Activated CD4-positive, alpha-beta T cell treated with anti-CD3 and anti-CD28 coated beads, Interleukin-2, amount 10 ng/mL, durations not matched to agents 7 days and 5 days (primary cell): ENCODE results near the gene KCNV2. TPM values are rescaled to one million over a fixed set of nuclear protein-coding genes. Genes with fewer than 3 reads are reported as not detected.

Experiments
- CTCF ChIA-PET: fragments of 350-600 bp; sonication (Branson Sonifier 250); formaldehyde crosslinking; loops from one replicate; lab custom pipeline; 2021; ENCODE audit warnings: antibody characterized with exemption; lab: Charles Lee
- POLR2A ChIA-PET: fragments of 350-600 bp; sonication (Branson Sonifier 250); formaldehyde crosslinking; loops from one replicate; lab custom pipeline; 2021; ENCODE audit warnings: antibody characterized with exemption; lab: Charles Lee
- DNase-seq: peaks from one replicate; pipeline ENCODE4 v3.0.0-alpha.2; 2020
- H3K27ac Mint-ChIP-seq: one replicate; pipeline ENCODE4 v1.8.0; 2021; ENCODE audit warnings: mild to moderate bottlenecking, moderate library complexity, mixed read lengths
- H3K27me3 Mint-ChIP-seq: one replicate; pipeline ENCODE4 v1.8.0; 2021; ENCODE audit warnings: mixed read lengths
- H3K36me3 Mint-ChIP-seq: one replicate; pipeline ENCODE4 v1.8.0; 2021; ENCODE audit warnings: low read depth, mixed read lengths
- H3K4me1 Mint-ChIP-seq: one replicate; pipeline ENCODE4 v1.8.0; 2021; ENCODE audit warnings: mixed read lengths
- H3K4me3 Mint-ChIP-seq: one replicate; pipeline ENCODE4 v1.8.0; 2021; ENCODE audit warnings: mild to moderate bottlenecking, moderate library complexity, mixed read lengths
- H3K9me3 Mint-ChIP-seq: one replicate; pipeline ENCODE4 v1.8.0; 2021; ENCODE audit warnings: mixed read lengths
- total RNA-seq, 2 experiments: library from RNA; stranded (reverse); gene quantifications; one replicate each; pipeline ENCODE4 v1.2.3, GENCODE V29; 2021

KCNV2 gene
- total RNA-seq, result not detected

DNA sequence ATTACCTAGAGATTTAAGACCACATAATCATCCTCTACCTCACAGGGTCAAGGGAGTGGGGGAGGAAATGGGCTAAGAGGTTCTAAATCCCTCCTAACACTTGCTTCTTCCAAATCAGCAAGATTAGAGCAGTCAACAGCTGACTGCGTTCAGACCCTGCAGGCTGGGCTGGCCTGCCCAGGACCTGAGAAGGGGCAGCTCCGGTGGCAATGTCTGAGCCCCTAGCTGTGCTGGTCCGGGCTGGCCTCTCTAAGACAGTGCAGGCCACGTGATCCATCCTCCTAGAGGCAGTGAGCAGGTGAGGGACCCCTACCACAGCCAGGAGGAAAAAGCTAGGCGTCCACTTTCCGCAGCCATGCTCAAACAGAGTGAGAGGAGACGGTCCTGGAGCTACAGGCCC is at the start of gene KCNV2:
Gene KCNV2, plus strand, starts transcription at position 126 of the 400 bp plus-strand sequence. Its CDS starts 230 bp downstream, at position 356.
- ChIA-PET POLR2A (no interaction called here), CTCF (interaction anchor here (1.6 kb wide), 1 partner anchor 11 kb away, joined by 4 read pairs; no protein-coding TSS in a partner anchor)

DNA sequence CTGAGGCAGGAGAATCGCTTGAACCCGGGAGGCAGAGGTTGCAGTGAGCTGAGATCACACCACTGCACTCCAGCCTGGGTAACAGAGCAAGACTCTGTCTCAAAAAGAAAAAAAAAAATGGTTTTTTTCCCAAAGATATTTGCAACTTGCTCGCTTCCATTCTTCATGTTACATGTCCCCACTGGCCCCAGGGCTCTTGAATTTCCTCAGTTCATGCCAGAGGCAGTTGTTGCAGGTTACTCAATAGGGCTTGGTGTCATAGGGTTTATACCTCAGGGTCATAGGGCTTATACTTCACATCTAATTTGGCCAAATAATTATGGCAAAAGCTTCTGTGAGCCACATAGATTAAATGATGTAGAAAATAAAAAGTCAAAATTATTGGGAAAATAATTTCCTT is 44.1 kb upstream of the KCNV2 start:
- Mint-ChIP-seq H3K4me1 (no peaks in the 10 kb centered on the region), H3K36me3 (no peaks in the 10 kb centered on the region), H3K4me3 (no peak overlapping the region), H3K9me3 (no peaks in the 10 kb centered on the region), H3K27ac (no peak overlapping the region), H3K27me3 (no peaks in the 10 kb centered on the region)
- POLR2A ChIA-PET, result interaction anchor here (0.7 kb wide), 1 partner anchor 13 kb away, joined by 4 read pairs; no protein-coding TSS in a partner anchor
- no peak for DNase-seq
- CTCF ChIA-PET, result no interaction called here

More for the DNA sequence above, at the start of gene KCNV2:
- Mint-ChIP-seq H3K9me3 (peaks cover 2% of the 10 kb centered on the region), H3K27me3 (no peaks in the 10 kb centered on the region), H3K27ac (no peak within 1 kb of the TSS), H3K36me3 (peaks cover 4% of the 10 kb centered on the region), H3K4me1 (no peaks in the 10 kb centered on the region), H3K4me3 (no peak within 1 kb of the TSS)
- no peak for DNase-seq

DNA sequence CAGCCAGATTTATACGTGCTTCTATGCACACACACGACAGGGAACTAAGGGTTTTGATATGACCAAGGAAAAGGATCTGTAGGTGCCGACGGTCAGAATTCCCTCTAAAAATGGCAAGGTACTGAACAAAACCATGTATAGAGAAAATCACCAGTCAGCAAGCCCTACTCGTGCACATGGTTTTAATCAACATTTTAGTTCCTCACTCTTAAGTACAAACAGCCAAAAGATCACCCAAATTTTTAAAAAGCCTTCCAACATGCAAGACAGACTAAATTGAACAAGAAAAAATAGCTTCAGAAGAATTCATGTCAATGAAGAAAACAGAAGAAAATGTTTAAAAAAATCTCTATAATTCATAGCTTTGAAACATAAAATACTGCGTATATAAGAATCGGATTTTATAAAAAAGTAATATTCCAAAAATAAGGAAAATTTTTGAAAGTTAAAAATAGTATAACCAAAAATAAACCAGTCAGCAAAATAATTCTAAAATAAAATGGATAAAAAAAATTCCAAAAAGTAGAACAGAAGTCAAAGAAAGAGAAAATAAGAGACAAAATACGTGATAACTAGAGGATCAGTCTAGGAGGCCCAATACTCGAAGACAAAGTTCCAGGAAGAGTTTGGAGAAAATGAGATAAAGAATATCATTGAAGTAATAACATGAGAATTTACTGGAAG is 43.0 kb upstream of the KCNV2 start:
- CTCF ChIA-PET, result no interaction called here
- H3K4me3 Mint-ChIP-seq, result no peak overlapping the region
- no peak for DNase-seq
- POLR2A ChIA-PET, result no interaction called here
- H3K9me3 Mint-ChIP-seq, result no peaks in the 10 kb centered on the region
- H3K27ac Mint-ChIP-seq, result no peak overlapping the region
- H3K27me3 Mint-ChIP-seq, result no peaks in the 10 kb centered on the region
- no peaks in the 10 kb centered on the region for H3K4me1 Mint-ChIP-seq
- H3K36me3 Mint-ChIP-seq, result no peaks in the 10 kb centered on the region

DNA sequence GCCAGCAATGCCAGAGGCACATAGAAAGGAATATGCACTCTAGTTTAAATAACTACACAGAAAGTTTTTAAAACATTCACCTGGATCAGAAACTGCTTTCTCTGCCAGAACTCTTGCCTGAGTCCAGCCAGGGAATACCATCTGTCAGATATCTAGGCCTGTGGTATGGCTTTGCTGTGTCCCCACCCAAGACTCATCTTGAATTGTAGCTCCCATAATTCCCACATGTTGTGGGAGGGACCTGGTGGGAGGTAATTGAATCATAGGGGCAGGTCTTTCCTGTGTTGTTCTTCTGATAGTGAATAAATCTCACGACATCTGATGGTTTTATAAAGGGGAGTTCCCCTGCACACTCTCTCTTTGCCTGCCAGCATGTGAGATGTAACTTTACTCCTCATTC is 41.5 kb upstream of the KCNV2 start:
- no peaks in the 10 kb centered on the region for H3K9me3 Mint-ChIP-seq
- H3K27ac Mint-ChIP-seq, result no peak overlapping the region
- H3K4me1 Mint-ChIP-seq, result no peaks in the 10 kb centered on the region
- CTCF ChIA-PET, result no interaction called here
- POLR2A ChIA-PET, result no interaction called here
- no peak for DNase-seq
- no peaks in the 10 kb centered on the region for H3K27me3 Mint-ChIP-seq
- no peak overlapping the region for H3K4me3 Mint-ChIP-seq
- no peaks in the 10 kb centered on the region for H3K36me3 Mint-ChIP-seq

DNA sequence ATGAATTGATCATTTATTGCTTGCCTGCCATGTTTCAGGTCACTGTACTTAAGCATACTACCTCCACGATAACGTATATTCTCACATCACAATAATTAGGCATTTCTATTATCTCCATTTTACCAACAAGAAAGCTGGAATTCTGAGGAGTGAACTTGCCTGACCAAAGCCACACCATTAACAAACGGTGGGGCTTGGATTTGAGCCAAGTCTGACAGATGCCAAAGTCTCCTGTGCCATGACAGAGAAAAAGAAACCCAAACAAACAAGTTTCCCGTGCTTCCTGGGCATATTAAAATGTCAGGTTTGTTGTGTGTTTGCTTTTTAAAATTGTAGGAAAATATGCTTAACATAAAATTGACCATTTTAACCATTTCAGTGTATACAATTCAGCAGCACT is 40.8 kb upstream of the KCNV2 start:
- Mint-ChIP-seq H3K9me3 (no peaks in the 10 kb centered on the region), H3K4me1 (no peaks in the 10 kb centered on the region), H3K27ac (no peak overlapping the region), H3K4me3 (no peak overlapping the region), H3K27me3 (no peaks in the 10 kb centered on the region), H3K36me3 (no peaks in the 10 kb centered on the region)
- CTCF ChIA-PET, result no interaction called here
- POLR2A ChIA-PET, result no interaction called here
- no peak for DNase-seq

DNA sequence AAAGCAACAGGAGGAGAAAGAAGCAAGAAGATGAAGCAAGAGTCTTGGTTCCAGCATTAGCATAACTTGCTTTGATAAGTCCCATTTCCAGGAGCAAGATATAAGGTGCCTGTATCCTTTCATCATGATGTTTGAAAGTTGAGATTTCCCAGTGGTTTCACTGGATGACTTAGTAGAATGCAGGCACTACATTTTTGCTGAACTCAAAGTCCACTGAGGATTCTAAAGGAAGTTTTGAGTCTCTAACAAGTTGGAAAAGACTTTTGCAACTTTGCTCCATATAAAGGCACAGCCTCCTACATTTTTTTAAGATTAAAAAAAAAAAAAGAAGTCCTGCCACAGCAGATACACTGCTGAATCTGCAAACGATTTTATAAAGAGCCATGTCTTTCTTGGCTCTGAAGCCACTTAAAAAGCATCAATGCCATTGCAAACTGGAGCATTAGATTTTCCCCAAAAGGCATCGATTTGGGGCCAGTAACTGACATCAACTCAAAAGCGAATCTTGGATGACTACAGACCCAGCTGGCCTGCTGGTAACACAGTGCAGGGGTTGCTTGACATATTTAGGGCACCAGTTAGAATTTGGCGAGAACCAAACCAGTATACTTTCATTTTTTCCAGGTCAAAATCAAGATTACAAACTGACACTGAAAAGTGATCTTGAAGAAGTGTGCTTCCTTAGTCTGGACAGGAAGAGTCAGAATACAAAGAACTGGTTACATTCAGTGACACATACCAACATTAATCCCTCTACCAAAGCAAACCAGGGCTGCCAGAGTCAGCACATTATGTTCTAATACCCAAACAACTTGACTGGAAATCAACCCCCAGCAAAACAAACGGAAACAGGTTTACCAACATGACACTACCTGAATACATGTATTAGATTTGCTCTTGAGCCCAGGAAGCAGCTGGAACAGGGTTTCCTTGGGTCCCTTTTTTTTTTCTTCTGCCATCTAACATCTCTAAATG is 39.1 kb upstream of the KCNV2 start:
- no peaks in the 10 kb centered on the region for H3K36me3 Mint-ChIP-seq
- DNase-seq, result no peak
- no peak overlapping the region for H3K4me3 Mint-ChIP-seq
- ChIA-PET POLR2A (no interaction called here), CTCF (no interaction called here)
- no peaks in the 10 kb centered on the region for H3K4me1 Mint-ChIP-seq
- no peaks in the 10 kb centered on the region for H3K9me3 Mint-ChIP-seq
- no peak overlapping the region for H3K27ac Mint-ChIP-seq
- H3K27me3 Mint-ChIP-seq, result no peaks in the 10 kb centered on the region

DNA sequence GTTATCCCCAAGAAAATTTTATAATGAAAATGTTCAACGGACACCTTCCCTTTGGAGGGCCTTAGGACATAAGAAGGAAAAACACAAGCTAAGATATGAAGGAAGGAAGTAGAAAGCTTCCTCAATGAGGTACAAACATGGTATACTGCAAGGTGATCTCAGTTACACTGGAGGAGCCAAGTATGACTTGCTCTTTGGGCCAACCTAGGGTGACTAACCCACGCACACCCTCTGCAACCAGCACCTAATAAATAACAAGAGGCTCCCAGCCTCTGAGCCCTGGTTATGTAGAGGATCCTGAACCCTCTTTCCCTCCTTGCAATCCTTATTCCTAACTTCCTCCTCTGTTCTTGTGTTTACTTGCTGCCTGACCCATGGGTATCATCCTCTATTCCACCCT is 38.3 kb upstream of the KCNV2 start:
- Mint-ChIP-seq H3K36me3 (no peaks in the 10 kb centered on the region), H3K27me3 (no peaks in the 10 kb centered on the region), H3K27ac (no peak overlapping the region), H3K9me3 (no peaks in the 10 kb centered on the region), H3K4me1 (no peaks in the 10 kb centered on the region), H3K4me3 (no peak overlapping the region)
- ChIA-PET POLR2A (no interaction called here), CTCF (interaction anchor here (1.1 kb wide), 1 partner anchor 21 kb away, joined by 4 read pairs; no protein-coding TSS in a partner anchor)
- DNase-seq, result no peak

DNA sequence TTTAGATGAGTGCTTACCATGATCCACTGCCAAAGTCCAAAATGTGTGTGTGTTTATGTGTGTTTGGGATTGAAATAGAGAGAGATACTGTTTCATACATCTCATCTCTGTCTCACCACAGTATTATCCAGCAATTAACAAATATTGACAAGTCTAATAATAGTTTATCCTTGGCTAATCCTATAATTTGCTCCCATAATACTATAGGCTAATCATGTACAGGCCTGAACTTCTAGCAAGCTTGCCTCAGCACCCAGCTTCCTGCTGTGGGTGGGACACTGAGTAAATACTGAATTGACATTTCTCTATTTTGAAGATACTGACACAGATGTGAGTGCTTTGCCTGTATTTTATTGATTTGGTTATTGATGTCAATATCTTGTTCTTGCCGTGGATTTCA is 35.3 kb upstream of the KCNV2 start:
- no peaks in the 10 kb centered on the region for H3K4me1 Mint-ChIP-seq
- CTCF ChIA-PET, result no interaction called here

DNA sequence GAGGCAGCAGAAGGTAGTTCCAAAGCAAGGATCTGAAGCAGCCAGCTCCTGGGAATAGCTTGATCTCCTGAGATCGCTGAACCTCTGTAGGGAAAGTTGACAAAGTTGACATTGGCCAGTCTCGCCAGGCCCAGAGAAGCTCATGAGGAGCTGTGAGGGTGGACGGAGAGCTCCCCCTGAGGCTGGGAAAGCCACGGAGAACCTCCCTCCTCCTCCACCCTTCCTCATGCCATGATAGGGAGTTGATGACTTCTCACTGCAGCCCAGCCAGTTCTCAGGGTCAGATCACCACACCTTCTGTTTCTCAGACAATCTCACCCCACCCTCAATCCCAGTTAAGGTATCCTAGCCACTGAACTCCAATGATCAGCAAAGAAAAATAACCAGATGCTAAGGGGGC is 30.4 kb upstream of the KCNV2 start:
- Mint-ChIP-seq H3K9me3 (no peaks in the 10 kb centered on the region), H3K36me3 (no peaks in the 10 kb centered on the region), H3K4me1 (no peaks in the 10 kb centered on the region), H3K4me3 (no peak overlapping the region), H3K27me3 (no peaks in the 10 kb centered on the region), H3K27ac (no peak overlapping the region)
- POLR2A ChIA-PET, result no interaction called here
- CTCF ChIA-PET, result no interaction called here
- no peak for DNase-seq

More for the DNA sequence above, 35.3 kb upstream of the KCNV2 start:
- POLR2A ChIA-PET, result no interaction called here
- no peak overlapping the region for H3K4me3 Mint-ChIP-seq
- no peaks in the 10 kb centered on the region for H3K27me3 Mint-ChIP-seq
- H3K36me3 Mint-ChIP-seq, result no peaks in the 10 kb centered on the region
- DNase-seq, result no peak
- H3K9me3 Mint-ChIP-seq, result no peaks in the 10 kb centered on the region
- H3K27ac Mint-ChIP-seq, result no peak overlapping the region

DNA sequence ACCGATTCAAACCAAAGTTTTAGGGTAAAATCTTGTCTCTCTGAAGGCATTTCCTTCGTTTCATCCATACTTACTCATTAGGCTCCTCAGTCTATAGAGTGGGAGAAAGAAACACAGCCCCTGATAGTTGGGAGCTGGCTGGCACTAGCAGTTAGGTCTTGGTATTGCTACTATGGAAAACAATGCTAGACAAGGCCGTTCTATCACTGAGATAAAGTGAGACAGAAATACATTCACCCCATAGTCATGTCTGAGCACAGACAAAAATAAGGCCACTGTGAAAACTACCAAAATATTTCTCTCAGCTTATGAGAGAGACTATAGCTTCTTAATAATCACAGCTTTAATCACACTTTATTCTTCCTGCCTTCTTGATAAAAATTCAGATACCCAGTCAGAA is 28.7 kb upstream of the KCNV2 start:
- H3K27me3 Mint-ChIP-seq, result no peaks in the 10 kb centered on the region
- H3K9me3 Mint-ChIP-seq, result no peaks in the 10 kb centered on the region
- POLR2A ChIA-PET, result no interaction called here
- CTCF ChIA-PET, result interaction anchor here (0.6 to 0.8 kb wide), 2 partner anchors 22 to 33 kb away, joined by 3 read pairs; no protein-coding TSS in a partner anchor
- no peaks in the 10 kb centered on the region for H3K36me3 Mint-ChIP-seq
- no peak for DNase-seq
- H3K4me3 Mint-ChIP-seq, result no peak overlapping the region
- H3K4me1 Mint-ChIP-seq, result no peaks in the 10 kb centered on the region
- H3K27ac Mint-ChIP-seq, result no peak overlapping the region

DNA sequence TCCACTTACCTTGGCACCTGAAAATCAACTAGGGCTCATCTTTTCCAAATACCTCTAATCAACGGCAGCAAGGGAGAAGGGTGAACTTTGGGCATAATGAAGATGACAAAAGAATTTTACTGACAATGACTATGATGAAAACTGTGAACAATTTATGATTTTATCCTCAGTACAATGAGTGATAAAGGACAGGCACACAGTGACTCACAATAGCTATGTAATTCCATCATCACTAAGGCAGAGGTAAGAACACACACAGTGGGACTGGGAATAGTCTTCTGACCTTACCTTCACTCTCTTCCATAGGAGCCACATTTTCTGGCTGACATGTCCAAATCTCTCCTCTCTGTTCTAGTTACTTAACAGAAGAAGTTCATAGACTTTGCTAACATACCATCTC is 26.1 kb upstream of the KCNV2 start:
- Mint-ChIP-seq H3K27ac (no peak overlapping the region), H3K36me3 (no peaks in the 10 kb centered on the region), H3K4me1 (no peaks in the 10 kb centered on the region), H3K4me3 (no peak overlapping the region), H3K9me3 (no peaks in the 10 kb centered on the region), H3K27me3 (no peaks in the 10 kb centered on the region)
- ChIA-PET POLR2A (no interaction called here), CTCF (no interaction called here)
- DNase-seq, result no peak

DNA sequence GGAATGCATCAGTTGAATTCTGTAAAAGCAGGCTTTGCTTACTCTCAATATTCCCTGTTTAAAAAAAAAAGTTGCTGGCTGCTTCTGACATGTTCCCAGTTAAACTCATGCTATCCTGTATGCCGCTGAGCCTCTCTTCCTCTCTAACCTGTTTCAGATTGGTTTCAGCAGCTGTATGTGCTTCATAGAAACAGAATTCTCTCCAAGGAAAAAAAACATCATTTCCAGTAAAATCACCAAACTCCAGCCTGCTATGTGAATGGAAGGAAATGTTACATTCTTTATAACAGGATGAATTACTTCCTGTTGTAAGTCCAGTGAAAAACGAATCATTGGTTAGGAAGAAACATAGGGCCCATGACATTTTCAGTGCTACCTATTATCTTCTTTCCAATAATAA is 25.7 kb upstream of the KCNV2 start:
- Mint-ChIP-seq H3K4me1 (no peaks in the 10 kb centered on the region), H3K9me3 (no peaks in the 10 kb centered on the region), H3K36me3 (no peaks in the 10 kb centered on the region), H3K27ac (no peak overlapping the region), H3K27me3 (no peaks in the 10 kb centered on the region), H3K4me3 (no peak overlapping the region)
- DNase-seq, result no peak
- ChIA-PET CTCF (no interaction called here), POLR2A (no interaction called here)

DNA sequence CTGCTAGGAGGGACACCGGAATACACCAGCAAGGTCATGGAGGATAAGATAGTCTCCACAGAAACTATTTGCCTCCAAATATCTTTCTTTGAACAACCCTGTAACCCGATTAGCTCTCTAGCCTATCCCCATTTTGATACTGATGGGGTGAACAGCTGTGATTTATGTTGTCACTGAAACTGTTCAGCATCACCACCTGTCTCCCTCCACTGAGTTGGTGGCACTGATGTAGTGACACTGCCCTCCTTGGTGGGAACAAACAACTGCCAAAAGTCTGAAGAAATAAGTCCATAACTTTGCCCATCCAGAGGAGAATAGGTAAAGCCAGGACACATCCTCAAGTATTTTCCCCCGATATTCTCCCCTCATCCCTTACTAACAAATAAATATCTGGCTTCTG is 24.3 kb upstream of the KCNV2 start:
- H3K36me3 Mint-ChIP-seq, result no peaks in the 10 kb centered on the region
- H3K9me3 Mint-ChIP-seq, result no peaks in the 10 kb centered on the region
- H3K27me3 Mint-ChIP-seq, result no peaks in the 10 kb centered on the region
- ChIA-PET CTCF (no interaction called here), POLR2A (no interaction called here)
- H3K4me1 Mint-ChIP-seq, result no peaks in the 10 kb centered on the region
- no peak overlapping the region for H3K4me3 Mint-ChIP-seq
- DNase-seq, result no peak
- H3K27ac Mint-ChIP-seq, result no peak overlapping the region
